Bronchial epithelial cell (primary cell): ENCODE results near the gene XG. TPM values are rescaled to one million over a fixed set of nuclear protein-coding genes. Genes with fewer than 3 reads are reported as not detected.
"Not testable (repeated sequence)": the region's sequence is repeated elsewhere in the genome, so short reads cannot be mapped to it uniquely, and the experiment has no call there.

Experiments
- DNase-seq: peaks from one replicate; pipeline ENCODE4 v3.0.0-alpha.2; 2010; ENCODE audit warnings: low read depth
- FAIRE-seq: peaks from 2 replicates; lab custom pipeline; 2011; peaks lifted over from hg19 to GRCh38; lab: Jason Lieb, UNC
- H3K27me3 ChIP-seq: 2 replicates; pipeline ENCODE4 v1.5.1; 2011; ENCODE audit warnings: low read length; ENCODE audit not compliant: control insufficient read depth, insufficient read depth
- H3K36me3 ChIP-seq: 2 replicates; pipeline ENCODE4 v1.5.1; 2011; ENCODE audit warnings: low read length; ENCODE audit not compliant: control insufficient read depth, insufficient read depth
- H3K4me3 ChIP-seq: 2 replicates; pipeline ENCODE4 v1.5.1; 2011; ENCODE audit warnings: mild to moderate bottlenecking, low read depth, low read length, control low read depth
- total RNA-seq: library from RNA; depleted of rRNA; stranded (reverse); fragments of >200 nt; gene quantifications from 2 replicates; pipeline ENCODE4 v1.2.1, GENCODE V29; 2014
- TF ChIP-seq, protein P1 (sequence below): IDR thresholded peaks from 2 replicates; pipeline ENCODE4 v1.5.1; 2011; ENCODE audit warnings: mild to moderate bottlenecking, moderate library complexity, low read length, control low read depth, inconsistent platforms; ENCODE audit not compliant: insufficient read depth, severe bottlenecking

XG gene
- total RNA-seq, 1 donor from 2014 or later, result 0.26 TPM

DNA sequence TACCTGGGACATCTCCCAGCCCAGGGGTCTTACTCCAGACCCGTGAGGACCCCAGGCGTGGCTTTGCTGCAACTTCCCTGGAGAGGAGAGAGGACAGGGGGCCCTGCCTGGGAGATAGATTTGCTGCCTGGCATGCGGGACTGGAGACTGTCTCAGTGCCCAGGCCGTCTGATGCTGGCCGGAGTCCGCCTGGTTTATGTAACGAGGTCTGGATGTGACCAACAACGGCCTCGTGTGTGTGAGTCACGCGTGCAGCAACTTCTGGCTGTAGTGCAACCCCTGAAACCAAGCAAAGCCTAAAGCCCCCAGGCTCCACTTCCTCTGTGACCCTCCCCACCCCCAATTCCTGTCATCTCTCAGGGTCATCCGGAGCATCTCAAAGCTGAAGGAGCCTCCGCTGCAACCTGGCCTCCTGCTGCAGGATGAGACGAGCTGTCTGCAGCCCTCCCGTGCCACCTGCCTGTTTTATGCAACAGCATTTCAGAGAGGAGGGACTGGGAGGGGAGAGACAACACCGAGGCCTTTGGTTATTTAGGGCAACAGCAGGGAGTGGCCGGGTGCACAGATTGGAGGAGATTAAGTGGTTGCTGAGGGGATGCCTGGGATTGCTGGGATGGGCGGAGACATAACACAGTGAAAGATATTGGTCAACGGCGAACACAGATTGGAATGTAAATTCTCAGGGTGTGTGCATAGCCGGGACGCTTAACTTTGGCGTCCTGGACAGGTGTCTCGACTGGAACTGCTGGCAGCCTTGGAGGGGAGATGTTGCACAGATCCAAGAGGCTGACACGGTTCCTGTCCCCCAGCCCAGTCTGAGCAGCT is 16.0 kb downstream of the XG start:
- FAIRE-seq (no peak), DNase-seq (peak; percentile 21)
- TF ChIP-seq, protein P1, sequence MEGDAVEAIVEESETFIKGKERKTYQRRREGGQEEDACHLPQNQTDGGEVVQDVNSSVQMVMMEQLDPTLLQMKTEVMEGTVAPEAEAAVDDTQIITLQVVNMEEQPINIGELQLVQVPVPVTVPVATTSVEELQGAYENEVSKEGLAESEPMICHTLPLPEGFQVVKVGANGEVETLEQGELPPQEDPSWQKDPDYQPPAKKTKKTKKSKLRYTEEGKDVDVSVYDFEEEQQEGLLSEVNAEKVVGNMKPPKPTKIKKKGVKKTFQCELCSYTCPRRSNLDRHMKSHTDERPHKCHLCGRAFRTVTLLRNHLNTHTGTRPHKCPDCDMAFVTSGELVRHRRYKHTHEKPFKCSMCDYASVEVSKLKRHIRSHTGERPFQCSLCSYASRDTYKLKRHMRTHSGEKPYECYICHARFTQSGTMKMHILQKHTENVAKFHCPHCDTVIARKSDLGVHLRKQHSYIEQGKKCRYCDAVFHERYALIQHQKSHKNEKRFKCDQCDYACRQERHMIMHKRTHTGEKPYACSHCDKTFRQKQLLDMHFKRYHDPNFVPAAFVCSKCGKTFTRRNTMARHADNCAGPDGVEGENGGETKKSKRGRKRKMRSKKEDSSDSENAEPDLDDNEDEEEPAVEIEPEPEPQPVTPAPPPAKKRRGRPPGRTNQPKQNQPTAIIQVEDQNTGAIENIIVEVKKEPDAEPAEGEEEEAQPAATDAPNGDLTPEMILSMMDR, result no peak
- Histone ChIP-seq H3K27me3 (no peaks in the 10 kb centered on the region), H3K36me3 (no peaks in the 10 kb centered on the region), H3K4me3 (no peak overlapping the region)

DNA sequence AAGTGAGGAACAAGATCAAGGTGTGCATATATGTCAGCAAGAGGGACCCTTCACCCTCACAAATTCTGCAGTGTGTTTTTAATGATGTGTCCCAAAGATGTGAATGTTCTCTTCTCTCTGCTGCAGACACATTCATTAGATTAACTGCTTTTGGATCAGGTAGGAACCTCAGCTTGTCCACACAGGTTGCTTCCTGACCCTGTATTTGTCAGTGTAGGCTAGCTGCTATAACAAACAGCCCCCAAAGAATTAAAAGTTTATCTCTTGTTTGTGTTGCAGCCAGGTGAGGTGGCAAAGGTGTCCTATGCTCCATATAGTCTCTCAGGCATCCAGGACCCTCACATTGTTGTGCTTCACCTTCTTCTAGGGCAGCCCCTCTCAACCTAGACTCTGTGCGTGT is 17.8 kb downstream of the XG start:
- no peaks in the 10 kb centered on the region for H3K36me3 ChIP-seq
- no peak for FAIRE-seq
- H3K4me3 ChIP-seq, result no peak overlapping the region
- no peak for DNase-seq
- H3K27me3 ChIP-seq, result no peaks in the 10 kb centered on the region
- TF ChIP-seq, protein P1, result no peak

DNA sequence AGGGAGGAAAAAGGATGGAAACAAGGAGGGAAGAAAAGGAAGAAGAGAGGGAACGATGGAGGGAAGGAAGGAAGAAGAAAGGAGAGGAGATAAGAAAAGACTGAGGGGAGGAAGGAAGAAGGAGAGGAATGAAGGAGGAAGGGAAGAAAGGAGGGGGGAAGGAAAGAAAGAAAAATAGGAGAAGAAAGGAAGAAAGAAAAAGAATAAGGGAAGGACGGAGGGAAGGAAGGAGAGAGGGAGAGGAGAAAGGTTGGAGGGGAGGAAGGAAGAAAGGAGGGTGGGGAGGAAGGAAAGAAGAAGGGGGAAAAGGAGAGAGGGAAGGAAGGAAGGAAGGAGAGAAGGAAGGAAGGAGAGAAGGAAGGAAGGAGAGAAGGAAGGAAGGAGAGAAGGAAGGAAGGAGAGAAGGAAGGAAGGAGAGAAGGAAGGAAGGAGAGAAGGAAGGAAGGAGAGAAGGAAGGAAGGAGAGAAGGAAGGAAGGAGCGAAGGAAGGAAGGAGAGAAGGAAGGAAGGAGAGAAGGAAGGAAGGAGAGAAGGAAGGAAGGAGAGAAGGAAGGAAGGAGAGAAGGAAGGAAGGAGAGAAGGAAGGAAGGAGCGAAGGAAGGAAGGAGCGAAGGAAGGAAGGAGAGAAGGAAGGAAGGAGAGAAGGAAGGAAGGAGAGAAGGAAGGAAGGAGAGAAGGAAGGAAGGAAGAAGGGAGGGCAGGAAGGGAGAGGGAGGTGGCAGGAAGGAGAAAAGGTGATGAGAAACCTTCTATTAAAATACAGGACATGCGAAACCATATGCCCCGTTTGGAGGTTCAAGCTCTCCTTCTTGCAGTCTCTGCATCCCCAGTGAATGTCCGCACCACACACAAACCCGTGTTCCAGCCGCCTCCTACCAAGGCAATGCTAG is 21.6 kb downstream of the XG start:
- not testable (repeated sequence) for DNase-seq, FAIRE-seq, H3K36me3 ChIP-seq, H3K27me3 ChIP-seq, H3K4me3 ChIP-seq

DNA sequence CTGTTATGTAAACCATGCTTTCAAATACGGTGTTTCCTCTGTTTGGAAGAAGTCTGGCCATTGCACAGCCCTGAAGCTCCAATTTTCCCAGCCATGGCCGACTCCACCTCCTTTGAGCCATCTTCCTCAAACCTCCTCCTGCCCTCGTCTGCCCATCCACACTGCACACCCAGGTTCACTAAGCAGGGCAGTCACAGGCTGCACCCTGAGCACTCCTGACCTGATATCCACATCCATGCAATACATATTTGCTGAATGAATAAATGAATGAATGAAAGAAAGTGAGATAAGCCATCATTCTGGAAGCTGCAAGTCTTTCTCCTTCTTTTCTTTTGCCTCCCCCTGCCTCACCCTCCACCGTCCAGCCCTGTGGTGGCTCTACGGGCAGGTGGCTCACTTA is 22.2 kb downstream of the XG start:
- no peak for FAIRE-seq
- no peak for DNase-seq
- TF ChIP-seq, protein P1, result no peak
- Histone ChIP-seq H3K4me3 (no peak overlapping the region), H3K36me3 (no peaks in the 10 kb centered on the region), H3K27me3 (no peaks in the 10 kb centered on the region)

DNA sequence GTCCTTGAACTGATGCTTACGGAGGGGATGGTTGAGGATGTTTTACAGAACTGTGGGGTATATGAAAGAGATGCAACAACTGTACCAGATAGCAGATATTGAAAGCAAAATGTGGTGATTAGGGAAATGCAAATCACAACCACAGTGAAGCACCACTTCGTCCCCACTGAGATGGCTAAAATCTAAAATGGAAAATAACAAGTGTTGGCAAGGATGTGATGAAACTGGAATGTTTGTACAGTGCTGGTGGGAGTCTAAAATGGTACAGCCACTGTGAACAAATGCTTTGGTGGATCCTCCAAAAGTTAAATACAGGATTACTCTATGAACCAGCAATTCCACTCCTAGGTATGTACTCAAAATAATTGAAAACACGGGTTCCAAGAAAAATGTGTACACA is 22.9 kb downstream of the XG start:
- FAIRE-seq, result no peak
- no peaks in the 10 kb centered on the region for H3K27me3 ChIP-seq
- TF ChIP-seq, protein P1, result no peak
- no peaks in the 10 kb centered on the region for H3K36me3 ChIP-seq
- H3K4me3 ChIP-seq, result no peak overlapping the region
- no peak for DNase-seq

DNA sequence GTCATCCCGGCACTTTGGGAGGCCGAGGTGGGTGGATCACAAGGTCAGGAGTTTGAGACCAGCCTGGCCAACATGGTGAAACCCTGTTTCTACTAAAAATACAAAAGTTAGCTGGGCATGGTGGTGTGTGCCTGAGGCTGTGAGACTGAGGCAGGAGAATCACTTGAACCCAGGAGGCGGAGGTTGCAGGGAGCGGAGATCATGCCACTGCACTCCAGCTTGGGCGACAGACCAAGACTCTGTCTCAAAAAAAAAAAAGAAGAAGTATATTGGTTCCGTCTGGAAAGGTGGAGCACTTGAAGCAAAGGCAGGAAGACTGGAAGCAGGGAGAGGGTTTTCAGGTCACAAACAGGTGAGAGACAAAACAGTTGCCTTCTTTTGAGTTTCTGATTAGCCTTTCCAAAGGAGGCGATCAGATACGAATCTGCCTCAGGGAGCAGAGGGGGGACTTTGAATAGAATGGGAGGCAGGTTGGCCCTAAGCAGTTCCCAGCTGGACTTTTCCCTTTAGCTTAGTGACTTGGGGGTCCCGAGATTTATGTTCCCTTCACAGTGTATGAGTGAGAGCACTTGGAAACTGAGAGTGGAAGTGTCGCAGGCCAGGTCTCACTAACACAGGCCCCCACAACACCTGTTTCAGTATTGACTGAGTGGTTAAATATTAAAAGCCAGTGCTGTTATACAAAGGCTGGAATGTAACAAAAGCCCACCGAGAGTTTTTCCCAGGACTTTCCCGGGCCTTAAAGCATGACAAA is 28.8 kb downstream of the XG start:
- not testable (repeated sequence) for DNase-seq, H3K36me3 ChIP-seq, FAIRE-seq

More for the DNA sequence above, 28.8 kb downstream of the XG start:
- not testable (repeated sequence) for H3K4me3 ChIP-seq, H3K27me3 ChIP-seq
